PC-3 (cell line): ENCODE measurements around the gene TAGLN. TPM values are rescaled to one million over a fixed set of nuclear protein-coding genes. Genes with fewer than 3 reads are reported as not detected.

Experiments used
- ATAC-seq: fragments of 200-7000 bp; cut with Tn5 transposase; 2 replicates; pipeline ENCODE4 v1.9.1; 2020; ENCODE audit warnings: mild to moderate bottlenecking, moderate library complexity
- BruUV-seq: library from RNA; stranded (reverse); fragments of 400-500 nt; replicated peaks from 2 replicates; lab custom pipeline; 2021; lab: Mats Ljungman, UMichigan
- CTCF ChIA-PET: fragments of 300-600 bp; sonication (Branson Sonifier 250); formaldehyde crosslinking; loops from one replicate; lab custom pipeline; 2022; ENCODE audit warnings: antibody characterized with exemption; lab: Charles Lee
- POLR2A ChIA-PET: fragments of 300-600 bp; sonication (Branson Sonifier 250); formaldehyde crosslinking; loops from one replicate; lab custom pipeline; 2022; ENCODE audit warnings: antibody characterized with exemption; ENCODE audit not compliant: unreplicated experiment; lab: Charles Lee
- DNase-seq: peaks from one replicate; pipeline ENCODE4 v3.0.0-alpha.2; 2015
- H2AFZ ChIP-seq: fragments of 300-600 bp; sonication (generic); 2 replicates; pipeline ENCODE4 v1.6.0; 2016; ENCODE audit warnings: antibody characterized with exemption, low read length
- H3F3A ChIP-seq: fragments of 300-600 bp; sonication (generic); one replicate; pipeline ENCODE4 v1.6.0; 2017; ENCODE audit warnings: antibody characterized with exemption, low read length, control low read depth, mild to moderate bottlenecking; ENCODE audit not compliant: unreplicated experiment
- H3K27ac ChIP-seq: fragments of 300-600 bp; sonication (generic); 2 replicates; pipeline ENCODE4 v1.5.1; 2016; ENCODE audit warnings: mild to moderate bottlenecking, low read length
- H3K27me3 ChIP-seq: fragments of 300-600 bp; sonication (generic); 2 replicates; pipeline ENCODE4 v1.6.1; 2016; ENCODE audit warnings: low read length, mixed read lengths
- H3K36me3 ChIP-seq: fragments of 300-600 bp; sonication (generic); 2 replicates; pipeline ENCODE4 v1.6.1; 2016; ENCODE audit warnings: low read depth, mixed run types, low read length, mixed read lengths
- H3K4me1 ChIP-seq: fragments of 300-600 bp; sonication (generic); 2 replicates; pipeline ENCODE4 v1.5.1; 2016; ENCODE audit warnings: low read length; ENCODE audit not compliant: insufficient read depth
- H3K4me2 ChIP-seq: fragments of 300-600 bp; sonication (generic); 2 replicates; pipeline ENCODE4 v1.6.0; 2016; ENCODE audit warnings: low read length
- H3K4me3 ChIP-seq: fragments of 300-600 bp; sonication (generic); 2 replicates; pipeline ENCODE4 v1.5.1; 2016; ENCODE audit warnings: mild to moderate bottlenecking, low read length, mixed read lengths
- H3K79me2 ChIP-seq: fragments of 300-600 bp; sonication (generic); 2 replicates; pipeline ENCODE4 v1.6.1; 2017; ENCODE audit warnings: low read length, mixed read lengths
- H3K9ac ChIP-seq: fragments of 300-600 bp; sonication (generic); 2 replicates; pipeline ENCODE4 v1.6.0; 2016; ENCODE audit warnings: mild to moderate bottlenecking, low read length
- H3K9me2 ChIP-seq: fragments of 300-600 bp; sonication (generic); replicated peaks from 2 replicates; pipeline ENCODE4 v1.6.1; 2016; ENCODE audit warnings: mixed run types, low read length, mixed read lengths
- H3K9me3 ChIP-seq: fragments of 300-600 bp; sonication (generic); 2 replicates; pipeline ENCODE4 v1.6.1; 2016; ENCODE audit warnings: low read length, mixed read lengths
- H4K20me1 ChIP-seq: fragments of 300-600 bp; sonication (generic); 2 replicates; pipeline ENCODE4 v1.6.1; 2016; ENCODE audit warnings: low read length, mixed read lengths
- CTCF ChIP-seq: fragments of 300-600 bp; sonication (generic); conservative IDR thresholded peaks from 2 replicates; pipeline ENCODE4 v1.5.1; 2017; ENCODE audit warnings: antibody characterized with exemption, low read depth, mild to moderate bottlenecking, low read length
- EZH2 ChIP-seq: fragments of 300-600 bp; sonication (generic); IDR thresholded peaks from one replicate; pipeline ENCODE4 v1.6.1; 2017; ENCODE audit warnings: antibody characterized with exemption, mild to moderate bottlenecking, low read length; ENCODE audit not compliant: unreplicated experiment
- EZH2phosphoT487 ChIP-seq: fragments of 300-600 bp; sonication (generic); IDR thresholded peaks from 2 replicates; pipeline ENCODE4 v1.6.1; 2018; ENCODE audit warnings: mild to moderate bottlenecking, antibody characterized with exemption, low read length, borderline replicate concordance
- intact Hi-C: fragments of 100-400 bp; cut with micrococcal nuclease; formaldehyde crosslinking; loops from 2 replicates; pipeline ENCODE4 v1.9.0; 2023
- total RNA-seq: library from RNA; depleted of rRNA; stranded (reverse); fragments of >200 nt; gene quantifications from 2 replicates; pipeline ENCODE4 v1.2.3, GENCODE V29; 2014

Gene TAGLN
- total RNA-seq, 1 experiment from 2014 or later: 10.3 TPM

- DNase-seq: no peak
- no peak overlapping the region for H2AFZ ChIP-seq
Observed at GRCh38 chr11:117217141-117218084, 18.2 kb downstream of the TAGLN start.

DNA sequence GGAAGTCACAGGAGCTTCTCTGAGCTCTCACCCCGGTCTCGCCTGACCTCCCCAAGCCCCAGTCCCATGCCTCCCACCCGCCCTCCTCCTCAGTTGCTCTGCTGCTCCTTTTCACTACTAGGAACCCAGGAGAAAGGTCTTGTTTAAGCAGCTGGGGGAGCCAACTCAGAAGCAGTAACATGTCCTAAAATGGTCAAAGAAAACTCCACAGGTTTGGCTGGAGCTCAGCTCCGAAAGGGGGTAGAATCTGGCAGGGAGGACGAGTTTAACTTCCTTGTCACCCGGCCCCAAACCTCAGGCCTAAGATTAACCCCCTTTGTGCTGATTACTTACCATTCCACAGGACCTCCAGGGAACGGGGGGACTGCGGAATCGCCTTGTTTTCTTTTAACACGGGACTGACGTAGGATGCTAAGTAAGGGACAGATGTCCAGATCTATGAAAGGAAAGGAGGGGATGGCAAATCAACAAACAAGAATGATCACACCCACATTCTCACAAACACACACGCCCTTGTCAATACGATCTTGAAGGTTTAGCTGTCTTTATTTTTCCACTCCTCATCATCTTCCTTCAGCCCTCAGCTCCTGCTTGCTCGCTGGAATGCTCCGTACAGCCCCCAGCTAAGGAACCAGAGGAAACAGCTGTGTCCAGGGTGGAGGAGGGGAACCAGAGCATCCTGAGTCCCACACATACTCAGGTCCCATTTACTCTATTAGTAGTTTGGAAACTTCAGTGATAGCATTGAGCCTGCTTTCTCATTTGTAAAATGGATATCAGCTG lies 19.2 kb downstream of the TAGLN start:
- intact Hi-C loops: no loop called here
- DNase-seq: no peak
- no peak for TF ChIP-seq EZH2phosphoT487
- no peak for TF ChIP-seq CTCF
- no peak for TF ChIP-seq EZH2
- peaks cover 40% of the 10 kb centered on the region; the same call in 1 of the 2 replicates for H3K36me3 ChIP-seq
- ChIA-PET POLR2A (no interaction called here), CTCF (no interaction called here)
- no peaks in the 10 kb centered on the region for H4K20me1 ChIP-seq
- H3K27me3 ChIP-seq: no peaks in the 10 kb centered on the region
- H3K9me2 ChIP-seq: no peaks in the 10 kb centered on the region
- BruUV-seq: no TSS peak
- H3K79me2 ChIP-seq: no peaks in the 10 kb centered on the region
- H3K9me3 ChIP-seq: no peaks in the 10 kb centered on the region
- H3F3A ChIP-seq: peaks cover 6% of the 10 kb centered on the region
- H2AFZ ChIP-seq: no peak overlapping the region
- ATAC-seq: no peak
- no peak overlapping the region for H3K4me2 ChIP-seq
- no peak overlapping the region for H3K9ac ChIP-seq
- no peak overlapping the region for H3K27ac ChIP-seq
- H3K4me1 ChIP-seq: peaks cover 14% of the 10 kb centered on the region
- H3K4me3 ChIP-seq: no peak overlapping the region

More at GRCh38 chr11:117217141-117218084, 18.2 kb downstream of the TAGLN start:
- Histone ChIP-seq H3K4me1 (peaks cover 13% of the 10 kb centered on the region), H3K79me2 (no peaks in the 10 kb centered on the region), H3K4me2 (no peak overlapping the region), H3K9me2 (no peaks in the 10 kb centered on the region), H3K27ac (no peak overlapping the region), H3K9ac (no peak overlapping the region), H3K4me3 (no peak overlapping the region), H3K27me3 (no peaks in the 10 kb centered on the region), H3F3A (peaks cover 4% of the 10 kb centered on the region), H4K20me1 (no peaks in the 10 kb centered on the region), H3K9me3 (no peaks in the 10 kb centered on the region), H3K36me3 (peaks cover 45% of the 10 kb centered on the region; the same call in 1 of the 2 replicates)
- TSS peak; percentile 2 for BruUV-seq
- no peak for TF ChIP-seq EZH2phosphoT487
- TF ChIP-seq EZH2: no peak
- no peak for TF ChIP-seq CTCF
- ChIA-PET CTCF (no interaction called here), POLR2A (no interaction called here)
- intact Hi-C loops: no loop called here
- ATAC-seq: no peak
